Natural killer cell (primary cell): Measurements from ENCODE around the gene WTAP. TPM values are rescaled to one million over a fixed set of nuclear protein-coding genes. Genes with fewer than 3 reads are reported as not detected.
A peak's percentile ranks its signal among the peaks of the same experiment; 100 is the strongest.

Experiments
- ATAC-seq, 3 donors: fragments of 150-1000 bp in 2 of 3; fragments of 200-7000 bp in 1 of 3; cut with Tn5 transposase; 1 replicate in 1 of 3; 2 replicates in 2 of 3; pipeline ENCODE4 v1.10.0; 2021; ENCODE audit warnings: mild to moderate bottlenecking in 2 of 3, moderate library complexity in 2 of 3
- DNase-seq, 2 donors: peaks; one replicate each; pipeline versions ENCODE4 v3.0.0 to v3.0.0-alpha.2; 2013 to 2021; ENCODE audit warnings: mixed read lengths in 1 of 2
- H3K27ac ChIP-seq: one replicate; pipeline ENCODE4 v1.5.1; 2013; ENCODE audit warnings: mild to moderate bottlenecking, low read length
- H3K27me3 ChIP-seq: one replicate; pipeline ENCODE4 v1.6.1; 2013; ENCODE audit warnings: low read length; ENCODE audit not compliant: control insufficient read depth, insufficient read depth
- H3K36me3 ChIP-seq: one replicate; pipeline ENCODE4 v1.6.1; 2013; ENCODE audit warnings: low read length; ENCODE audit not compliant: control insufficient read depth, insufficient read depth
- H3K4me1 ChIP-seq: one replicate; pipeline ENCODE4 v1.6.1; 2013; ENCODE audit warnings: low read length; ENCODE audit not compliant: control insufficient read depth, insufficient read depth
- H3K4me3 ChIP-seq: one replicate; pipeline ENCODE4 v1.5.1; 2013; ENCODE audit warnings: low read length
- H3K9me3 ChIP-seq: one replicate; pipeline ENCODE4 v1.6.1; 2013; ENCODE audit warnings: low read length; ENCODE audit not compliant: control insufficient read depth, insufficient read depth
- H3K27ac Mint-ChIP-seq, 2 donors: one replicate each; pipeline ENCODE4 v1.8.0; 2022; ENCODE audit warnings: mild to moderate bottlenecking in 2 of 2, mixed read lengths in 2 of 2, moderate library complexity in 1 of 2
- H3K27me3 Mint-ChIP-seq, 2 donors: one replicate each; pipeline ENCODE4 v1.8.0; 2022; ENCODE audit warnings: low read depth in 2 of 2, mixed read lengths in 2 of 2
- H3K36me3 Mint-ChIP-seq: one replicate; pipeline ENCODE4 v1.8.0; 2022; ENCODE audit warnings: mixed read lengths
- H3K4me1 Mint-ChIP-seq, 2 donors: one replicate each; pipeline ENCODE4 v1.8.0; 2022; ENCODE audit warnings: mixed read lengths in 2 of 2
- H3K4me3 Mint-ChIP-seq: one replicate; pipeline ENCODE4 v1.8.0; 2022; ENCODE audit warnings: mild to moderate bottlenecking, moderate library complexity, mixed read lengths
- H3K9me3 Mint-ChIP-seq, 2 donors: one replicate each; pipeline ENCODE4 v1.8.0; 2022; ENCODE audit warnings: mixed read lengths in 2 of 2
- WGBS: methylation state at CpG from one replicate; pipeline ENCODE4 v1.1.7; 2013; ENCODE audit warnings: missing lambda C conversion rate; ENCODE audit not compliant: insufficient coverage; 5-methylcytosine and 5-hydroxymethylcytosine counted together
- intact Hi-C: fragments of 100-400 bp; cut with micrococcal nuclease; formaldehyde crosslinking; loops from one replicate; pipeline ENCODE4 v1.14.2; 2022
- total RNA-seq, 4 donors: library from RNA; stranded (reverse); fragments of 120-200 nt in 1 of 4; gene quantifications; one replicate each; pipeline versions ENCODE4 v1.2.3 to v1.2.4, GENCODE V29; 2013 to 2022
- TF ChIP-seq, protein P1 (sequence below): fragments of 200-600 bp; IDR thresholded peaks from one replicate; pipeline ENCODE4 v1.8.0; 2022; ENCODE audit warnings: antibody characterized with exemption

WTAP gene
- total RNA-seq, 3 donors from 2014 or later (not counting 1 experiment from before 2014, with no cell fraction given) = 141 to 167 (median 164) TPM

- peaks cover 26% of the 10 kb centered on the region for H3K4me1 ChIP-seq
Observed at GRCh38 chr6:159691133-159691962, 36.0 kb upstream of the WTAP start.

GRCh38 chr6:159691963-159692287 is 35.4 kb upstream of the WTAP start:
- no peaks in the 10 kb centered on the region for H3K27me3 ChIP-seq
- no peak for ATAC-seq
- Mint-ChIP-seq H3K9me3 (no peaks in the 10 kb centered on the region), H3K36me3 (no peaks in the 10 kb centered on the region), H3K4me1 (peaks cover 32 to 36% of the 10 kb centered on the region in 2 donors), H3K27me3 (no peaks in the 10 kb centered on the region), H3K4me3 (peak overlapping the region; percentile 90), H3K27ac (peak overlapping the region; percentile 58 to 90)
- DNase-seq = peak in 1 of 2 donors; percentile 24
- peak overlapping the region; percentile 58 for H3K4me3 ChIP-seq
- H3K36me3 ChIP-seq = peaks cover 11% of the 10 kb centered on the region
- H3K4me1 ChIP-seq = peaks cover 26% of the 10 kb centered on the region
- TF ChIP-seq, protein P1, sequence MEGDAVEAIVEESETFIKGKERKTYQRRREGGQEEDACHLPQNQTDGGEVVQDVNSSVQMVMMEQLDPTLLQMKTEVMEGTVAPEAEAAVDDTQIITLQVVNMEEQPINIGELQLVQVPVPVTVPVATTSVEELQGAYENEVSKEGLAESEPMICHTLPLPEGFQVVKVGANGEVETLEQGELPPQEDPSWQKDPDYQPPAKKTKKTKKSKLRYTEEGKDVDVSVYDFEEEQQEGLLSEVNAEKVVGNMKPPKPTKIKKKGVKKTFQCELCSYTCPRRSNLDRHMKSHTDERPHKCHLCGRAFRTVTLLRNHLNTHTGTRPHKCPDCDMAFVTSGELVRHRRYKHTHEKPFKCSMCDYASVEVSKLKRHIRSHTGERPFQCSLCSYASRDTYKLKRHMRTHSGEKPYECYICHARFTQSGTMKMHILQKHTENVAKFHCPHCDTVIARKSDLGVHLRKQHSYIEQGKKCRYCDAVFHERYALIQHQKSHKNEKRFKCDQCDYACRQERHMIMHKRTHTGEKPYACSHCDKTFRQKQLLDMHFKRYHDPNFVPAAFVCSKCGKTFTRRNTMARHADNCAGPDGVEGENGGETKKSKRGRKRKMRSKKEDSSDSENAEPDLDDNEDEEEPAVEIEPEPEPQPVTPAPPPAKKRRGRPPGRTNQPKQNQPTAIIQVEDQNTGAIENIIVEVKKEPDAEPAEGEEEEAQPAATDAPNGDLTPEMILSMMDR = no peak
- intact Hi-C loops = loop anchor here (1.0 to 10.0 kb wide), 4 partner anchors 35 to 283 kb away; partner anchors contain the start of genes ACAT2 and WTAP
- WGBS = 44% methylated on average over 7 of the region's 7 CpGs
- H3K27ac ChIP-seq = peak overlapping the region; percentile 65
- no peaks in the 10 kb centered on the region for H3K9me3 ChIP-seq

More at GRCh38 chr6:159691133-159691962, 36.0 kb upstream of the WTAP start:
- Mint-ChIP-seq H3K4me3 (peak overlapping the region; percentile 90), H3K4me1 (peaks cover 32 to 36% of the 10 kb centered on the region in 2 donors), H3K9me3 (no peaks in the 10 kb centered on the region), H3K27me3 (no peaks in the 10 kb centered on the region), H3K36me3 (no peaks in the 10 kb centered on the region), H3K27ac (peak overlapping the region; percentile 58 to 59)
- DNase-seq (peak in 1 of 2 donors; percentile 79), ATAC-seq (peak in 1 of 3 donors; percentile 16)
- Histone ChIP-seq H3K36me3 (peaks cover 14% of the 10 kb centered on the region), H3K9me3 (no peaks in the 10 kb centered on the region), H3K27me3 (no peaks in the 10 kb centered on the region), H3K4me3 (no peak overlapping the region), H3K27ac (peak overlapping the region; percentile 65)
- TF ChIP-seq, protein P1 = peak; percentile 75
- 16% methylated on average over 10 of the region's 11 CpGs for WGBS
- intact Hi-C loops = loop anchor here (1.0 to 10.0 kb wide), 3 partner anchors 71 to 283 kb away; partner anchors contain the start of gene ACAT2

GRCh38 chr6:159692303-159693127 is 34.8 kb upstream of the WTAP start:
- Histone ChIP-seq H3K4me1 (peaks cover 26% of the 10 kb centered on the region), H3K4me3 (peak overlapping the region; percentile 58), H3K36me3 (peaks cover 6% of the 10 kb centered on the region), H3K27me3 (no peaks in the 10 kb centered on the region), H3K27ac (peak overlapping the region; percentile 88), H3K9me3 (no peaks in the 10 kb centered on the region)
- WGBS = 2% methylated on average over 66 of the region's 66 CpGs
- Mint-ChIP-seq H3K36me3 (no peaks in the 10 kb centered on the region), H3K9me3 (no peaks in the 10 kb centered on the region), H3K27ac (peak overlapping the region; percentile 58 to 90), H3K27me3 (no peaks in the 10 kb centered on the region), H3K4me1 (peaks cover 32 to 36% of the 10 kb centered on the region in 2 donors), H3K4me3 (peak overlapping the region; percentile 90)
- DNase-seq (peak; percentile 43 to 75), ATAC-seq (peak; percentile 27 to 41 (median 30))
- TF ChIP-seq, protein P1 = no peak
- intact Hi-C loops = loop anchor here (1.0 to 10.0 kb wide), 4 partner anchors 34 to 282 kb away; partner anchors contain the start of genes TCP1 and WTAP
